IMR-90 (cell line): ENCODE measurements around the gene USP12. TPM values are rescaled to one million over a fixed set of nuclear protein-coding genes. Genes with fewer than 3 reads are reported as not detected.

ENCODE experiments used
- ATAC-seq: fragments of 200-7000 bp; cut with Tn5 transposase; 2 replicates; pipeline ENCODE4 v1.9.1; 2020; ENCODE audit warnings: low read depth, mild to moderate bottlenecking, moderate library complexity
- BruUV-seq: library from RNA; stranded (reverse); fragments of 400-500 nt; replicated peaks from 2 replicates; lab custom pipeline; 2021; lab: Mats Ljungman, UMichigan
- CTCF ChIA-PET: fragments of 300-600 bp; formaldehyde crosslinking; extraction: SDS; loops from one replicate; lab custom pipeline; 2021; ENCODE audit warnings: antibody characterized with exemption; lab: Yijun Ruan, JAX
- POLR2A ChIA-PET: fragments of 300-600 bp; sonication (Branson Sonifier 250); formaldehyde crosslinking; loops from one replicate; lab custom pipeline; 2022; ENCODE audit warnings: antibody characterized with exemption; ENCODE audit not compliant: unreplicated experiment; lab: Charles Lee
- DNase-seq: peaks from one replicate; pipeline ENCODE4 v3.0.0; 2013
- H2AFZ ChIP-seq: replicated peaks from 2 replicates; pipeline ENCODE3; 2013; ENCODE audit warnings: low read length, mild to moderate bottlenecking; ENCODE audit not compliant: poor library complexity
- H2AK5ac ChIP-seq: 2 replicates; pipeline ENCODE4 v1.6.1; 2013; ENCODE audit warnings: low read depth, low read length, inconsistent platforms
- H2AK9ac ChIP-seq: replicated peaks from 2 replicates; pipeline ENCODE3; 2013; ENCODE audit warnings: mild to moderate bottlenecking, low read depth, low read length, moderate library complexity; ENCODE audit not compliant: poor library complexity
- H2BK120ac ChIP-seq: 2 replicates; pipeline ENCODE4 v1.6.1; 2013; ENCODE audit warnings: low read depth, low read length, inconsistent platforms
- H2BK15ac ChIP-seq: 3 replicates; pipeline ENCODE4 v1.6.1; 2013; ENCODE audit warnings: low read depth, low read length, inconsistent platforms
- H2BK20ac ChIP-seq: 2 replicates; pipeline ENCODE4 v1.6.1; 2013; ENCODE audit warnings: low read depth, mild to moderate bottlenecking, inconsistent platforms, low read length, moderate library complexity
- H2BK5ac ChIP-seq: 2 replicates; pipeline ENCODE4 v1.6.1; 2013; ENCODE audit warnings: mild to moderate bottlenecking, low read depth, low read length, inconsistent platforms; ENCODE audit not compliant: poor library complexity, severe bottlenecking
- H3K14ac ChIP-seq: replicated peaks from 2 replicates; pipeline ENCODE4 v1.6.1; 2013; ENCODE audit warnings: low read depth, low read length, inconsistent platforms
- H3K18ac ChIP-seq: 2 replicates; pipeline ENCODE4 v1.6.1; 2013; ENCODE audit warnings: low read depth, low read length, control low read depth
- H3K23ac ChIP-seq: 2 replicates; pipeline ENCODE4 v1.6.1; 2013; ENCODE audit warnings: low read depth, low read length, inconsistent platforms
- H3K27ac ChIP-seq: 2 replicates; pipeline ENCODE4 v1.5.1; 2013; ENCODE audit warnings: mild to moderate bottlenecking, control low read depth, low read length; ENCODE audit not compliant: insufficient read depth
- H3K27me3 ChIP-seq: 2 replicates; pipeline ENCODE4 v1.6.1; 2013; ENCODE audit warnings: low read length; ENCODE audit not compliant: control insufficient read depth, insufficient read depth
- H3K36me3 ChIP-seq: 2 replicates; pipeline ENCODE4 v1.6.1; 2013; ENCODE audit warnings: low read length, mixed read lengths; ENCODE audit not compliant: control insufficient read depth, insufficient read depth
- H3K4ac ChIP-seq: 2 replicates; pipeline ENCODE4 v1.6.1; 2013; ENCODE audit warnings: low read depth, low read length, inconsistent platforms
- H3K4me1 ChIP-seq: 2 replicates; pipeline ENCODE4 v1.6.1; 2013; ENCODE audit warnings: low read length, mixed read lengths; ENCODE audit not compliant: control insufficient read depth, insufficient read depth
- H3K4me2 ChIP-seq: 2 replicates; pipeline ENCODE4 v1.6.1; 2013; ENCODE audit warnings: low read depth, mild to moderate bottlenecking, control low read depth, low read length, moderate library complexity
- H3K4me3 ChIP-seq: 2 replicates; pipeline ENCODE4 v1.5.1; 2013; ENCODE audit warnings: low read depth, mild to moderate bottlenecking, control low read depth, low read length, moderate library complexity; ENCODE audit not compliant: insufficient read depth
- H3K56ac ChIP-seq: 2 replicates; pipeline ENCODE4 v1.6.1; 2013; ENCODE audit warnings: low read length, inconsistent platforms; ENCODE audit not compliant: insufficient read depth; ENCODE audit errors: extremely low read depth
- H3K79me1 ChIP-seq, 2 experiments: 2 replicates each; pipeline ENCODE4 v1.6.1; 2013; ENCODE audit warnings: low read length in 2 of 2, inconsistent platforms in 1 of 2, low read depth in 1 of 2
- H3K9ac ChIP-seq: 2 replicates; pipeline ENCODE4 v1.6.1; 2013; ENCODE audit warnings: low read depth, low read length, control low read depth
- H3K9me1 ChIP-seq: 2 replicates; pipeline ENCODE4 v1.6.1; 2013; ENCODE audit warnings: low read length, inconsistent platforms; ENCODE audit not compliant: insufficient read depth
- H3K9me3 ChIP-seq: 2 replicates; pipeline ENCODE4 v1.6.1; 2013; ENCODE audit warnings: low read length; ENCODE audit not compliant: control insufficient read depth, insufficient read depth
- H4K20me1 ChIP-seq: 2 replicates; pipeline ENCODE4 v1.6.1; 2013; ENCODE audit warnings: low read length, inconsistent platforms; ENCODE audit not compliant: insufficient read depth
- H4K5ac ChIP-seq: 2 replicates; pipeline ENCODE4 v1.6.1; 2013; ENCODE audit warnings: mild to moderate bottlenecking, low read depth, low read length, control low read depth
- H4K8ac ChIP-seq, 2 experiments: 2 replicates each; pipeline ENCODE4 v1.6.1; 2013; ENCODE audit warnings: low read depth in 2 of 2, low read length in 2 of 2, control low read depth in 1 of 2, inconsistent platforms in 1 of 2
- H4K91ac ChIP-seq: 2 replicates; pipeline ENCODE4 v1.6.1; 2013; ENCODE audit warnings: low read depth, low read length, inconsistent platforms; ENCODE audit not compliant: insufficient read depth
- FOS ChIP-seq: fragments of 150-350 bp; IDR thresholded peaks from 2 replicates; pipeline ENCODE4 v1.6.1; 2016; ENCODE audit warnings: low read depth, low read length
- NFE2L2 ChIP-seq: fragments of 150-350 bp; IDR thresholded peaks from 2 replicates; pipeline ENCODE4 v1.6.1; 2016; ENCODE audit warnings: low read depth, mild to moderate bottlenecking, low read length
- RAD21 ChIP-seq: IDR thresholded peaks from 2 replicates; pipeline ENCODE4 v1.6.1; 2012; ENCODE audit warnings: low read length, improper control_type of control experiment
- USF2 ChIP-seq: fragments of 150-350 bp; IDR thresholded peaks from 2 replicates; pipeline ENCODE4 v1.6.1; 2017; ENCODE audit warnings: mild to moderate bottlenecking, antibody characterized with exemption, low read length, low read depth
- WGBS, 2 experiments: methylation state at CpG; one replicate each; pipeline versions ENCODE4 v1.1.5 to v1.1.7; 2013; ENCODE audit warnings: missing lambda C conversion rate in 2 of 2; ENCODE audit not compliant: insufficient read length in 1 of 2; ENCODE audit errors: extremely low coverage in 2 of 2; 5-methylcytosine and 5-hydroxymethylcytosine counted together
- dilution Hi-C: fragments of 300-500 bp; cut with HindIII; formaldehyde crosslinking; loops from one replicate; pipeline ENCODE4 v1.14.3; 2018; ENCODE audit warnings: low sequenced_read_pairs; ENCODE audit not compliant: unreplicated experiment
- in situ Hi-C: fragments of 300-500 bp; cut with MboI; formaldehyde crosslinking; loops from 3 replicates; pipeline ENCODE4 v1.14.3; 2019; ENCODE audit warnings: low sequenced_read_pairs, inconsistent platforms, mixed read lengths
- intact Hi-C: fragments of 100-400 bp; cut with micrococcal nuclease; formaldehyde crosslinking; loops from 2 replicates; pipeline ENCODE4 v1.10.0; 2022
- polyA plus RNA-seq, 3 experiments: library from polyadenylated mRNA; depleted of rRNA; stranded (reverse); fragments of >200 nt; gene quantifications; 2 replicates each; pipeline ENCODE4 v1.2.3, GENCODE V29; 2012; ENCODE audit warnings: low replicate concordance in 1 of 3
- total RNA-seq: library from RNA; depleted of rRNA; stranded (reverse); fragments of >200 nt; gene quantifications from 2 replicates; pipeline ENCODE4 v1.2.3, GENCODE V29; 2012

Gene USP12
- total and polyA plus RNA-seq, 2 of the 4 experiments (the other 2 are of a cell fraction) = 11.8 to 16.5 TPM

DNA sequence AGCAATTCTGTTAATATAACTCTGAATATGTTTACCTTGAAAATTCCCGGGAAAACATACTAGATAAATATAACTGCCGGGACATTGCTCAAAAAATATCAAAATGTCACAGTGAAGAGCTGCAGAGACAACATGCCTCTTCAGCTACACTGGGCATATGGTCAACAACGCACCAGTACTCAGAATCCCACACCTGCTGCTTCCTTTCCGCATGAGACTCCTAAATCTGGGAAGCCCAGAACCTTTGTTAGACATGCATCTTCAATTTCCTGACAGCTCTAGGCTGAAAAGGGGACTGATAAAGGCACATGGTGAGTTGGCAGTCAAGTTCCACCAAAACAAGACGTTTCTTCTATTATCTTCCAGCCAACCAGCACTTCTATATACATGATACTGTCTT is 53.7 kb downstream of the USP12 start:
- ChIA-PET POLR2A (no interaction called here), CTCF (no interaction called here)
- Histone ChIP-seq H4K20me1 (peaks cover 45% of the 10 kb centered on the region), H3K14ac (0 out of 2 replicates have a peak overlapping the region, but pooled peaks have one; percentile 61), H3K4me1 (peaks cover 14% of the 10 kb centered on the region), H2AFZ (no peak overlapping the region), H3K18ac (0 out of 2 replicates have a peak overlapping the region, but pooled peaks have one; percentile 48), H2AK5ac (peak overlapping the region; percentile 20; the same call in 1 of the 2 replicates), H3K23ac (no peak overlapping the region), H3K27me3 (no peaks in the 10 kb centered on the region), H3K4me2 (peak overlapping the region; percentile 18; the same call in 1 of the 2 replicates), H3K9me1 (peaks cover 30% of the 10 kb centered on the region), H3K56ac (no peak overlapping the region), H2BK15ac (no peak overlapping the region), H3K9me3 (no peaks in the 10 kb centered on the region), H3K4ac (no peak overlapping the region; the same call in 1 of the 2 replicates), H2BK120ac (peak overlapping the region; percentile 46), H3K79me1 (peaks cover 37 to 67% of the 10 kb centered on the region in 2 experiments), H3K27ac (peak overlapping the region; percentile 47; the same call in 1 of the 2 replicates), H4K5ac (no peak overlapping the region), H3K4me3 (no peak overlapping the region), H2BK20ac (peak overlapping the region; percentile 70), H3K36me3 (peaks cover 7% of the 10 kb centered on the region), H2BK5ac (peak overlapping the region; percentile 61), H3K9ac (no peak overlapping the region), H2AK9ac (no peak overlapping the region), H4K8ac (0 out of 4 replicates have a peak overlapping the region, but pooled peaks of 1 of the 2 experiments have one; percentile 6), H4K91ac (0 out of 2 replicates have a peak overlapping the region, but pooled peaks have one; percentile 58)
- WGBS, 2 experiments = no CpG with 5 or more reads among the region's 5 CpGs
- no peak for TF ChIP-seq NFE2L2
- no peak for TF ChIP-seq USF2
- no peak for TF ChIP-seq FOS
- no peak for TF ChIP-seq RAD21
- DNase-seq = no peak
- intact Hi-C loops = no loop called here
- in situ Hi-C loops = no loop called here
- dilution Hi-C loops = no loop called here
- no TSS peak for BruUV-seq
- ATAC-seq = no peak
